Stimulated activated CD4-positive, alpha-beta T cell treated with anti-CD3 and anti-CD28 coated beads, TNF-alpha, amount 100 ng/mL, for 1 hour (primary cell): ENCODE data around the gene GPX7.
A peak's percentile ranks its signal among the peaks of the same experiment; 100 is the strongest.

Experiments used
- DNase-seq, 3 donors: peaks; one replicate each; pipeline ENCODE4 v3.0.0-alpha.2; 2020; ENCODE audit warnings: low read depth in 3 of 3, low spot score in 1 of 3

Gene GPX7

GRCh38 chr1:52628614-52629324, 26.6 kb downstream of the GPX7 start:
- DNase-seq, result no peak

DNA sequence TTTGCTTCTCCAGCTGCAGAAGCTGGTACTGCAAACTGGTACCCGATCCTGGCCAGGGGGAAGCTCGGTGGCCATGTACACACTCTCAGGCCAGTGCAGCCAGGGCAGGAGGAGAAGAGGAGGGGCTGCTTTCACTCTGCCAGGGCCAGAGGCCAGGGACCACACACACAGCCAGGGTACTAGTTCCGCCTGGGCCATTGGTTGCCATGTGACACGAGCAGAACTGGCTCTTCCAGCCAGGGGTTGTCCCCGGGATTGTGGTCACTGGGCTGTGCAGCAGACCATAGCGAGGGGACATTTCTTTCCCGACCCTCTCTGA, 27.1 kb downstream of the GPX7 start:
- DNase-seq, result no peak

DNA sequence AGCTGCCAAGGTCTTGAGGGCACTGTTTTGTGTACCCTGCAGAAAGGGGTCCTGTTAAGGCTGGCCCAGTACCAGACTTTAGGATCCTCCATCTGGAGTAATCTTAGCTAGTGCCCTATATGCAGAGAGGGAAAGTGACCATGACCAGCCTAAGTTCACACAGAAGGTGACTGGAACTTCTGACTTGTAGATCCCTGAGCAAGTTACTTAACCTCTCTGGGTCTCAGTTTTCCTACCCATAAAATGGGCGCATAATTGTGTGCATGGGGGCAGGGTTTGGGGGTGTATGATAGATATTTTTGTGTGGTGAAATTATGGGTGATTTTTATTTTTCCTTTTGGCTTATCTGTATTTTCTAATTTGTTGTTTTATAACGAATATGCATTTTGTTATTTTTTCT, 27.5 kb downstream of the GPX7 start:
- DNase-seq, result no peak

- DNase-seq, result no peak
Observed at GRCh38 chr1:52631759-52632331, 29.7 kb downstream of the GPX7 start.

DNA sequence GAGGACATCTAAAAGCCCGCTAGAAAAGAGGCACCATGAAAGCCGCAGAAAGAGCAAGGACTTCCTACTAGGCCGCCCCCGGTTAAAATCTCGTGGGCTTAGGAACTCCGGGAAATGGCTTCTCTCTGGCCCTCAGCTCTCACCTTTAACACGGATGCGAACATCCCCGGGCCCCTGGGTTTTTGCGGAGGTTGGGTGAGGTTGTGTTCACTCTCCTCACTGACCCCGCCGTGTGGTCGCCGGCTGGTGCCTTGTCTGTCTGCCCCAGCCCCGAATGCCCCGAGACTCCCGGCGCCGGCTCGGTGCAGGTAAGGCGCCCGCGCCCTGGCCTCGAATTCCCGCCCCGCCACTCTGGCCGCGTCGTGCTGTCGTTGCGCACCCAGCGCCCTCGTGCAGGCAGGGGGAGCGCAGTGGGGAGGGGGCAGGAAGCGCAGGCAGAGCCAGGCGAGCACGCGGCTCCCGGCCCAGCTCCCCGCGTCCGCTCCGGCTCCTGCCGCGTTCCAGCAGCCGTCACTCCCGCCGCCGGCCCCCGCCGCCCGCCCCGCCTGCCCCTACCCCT, 30.6 kb downstream of the GPX7 start, which contains the start of gene SHISAL2A:
TSS of gene SHISAL2A (plus strand) at position 437 of the 559 bp plus-strand sequence. CDS start 326 bp downstream, outside the sequence.
- peak; percentile 33 to 41 (median 40) for DNase-seq

DNA sequence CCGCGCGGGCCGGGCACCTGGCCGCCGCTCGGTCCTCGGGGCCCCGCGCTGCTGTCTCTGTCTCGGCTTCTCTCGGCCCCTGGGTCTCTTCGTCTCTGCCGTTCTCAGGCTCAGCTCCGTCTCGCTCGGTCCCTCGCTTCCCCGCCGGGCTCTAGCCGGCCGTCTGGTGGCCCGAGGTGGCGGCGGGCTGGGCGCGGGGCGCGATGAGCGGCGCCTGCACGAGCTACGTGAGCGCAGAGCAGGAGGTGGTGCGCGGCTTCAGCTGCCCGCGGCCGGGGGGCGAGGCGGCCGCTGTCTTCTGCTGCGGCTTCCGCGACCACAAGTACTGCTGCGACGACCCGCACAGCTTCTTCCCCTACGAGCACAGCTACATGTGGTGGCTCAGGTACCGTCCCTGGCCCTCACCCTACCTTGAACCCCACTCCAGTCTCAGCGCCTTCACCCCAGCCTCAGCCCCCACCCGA, 31.2 kb downstream of the GPX7 start:
- peak in 1 of 3 donors; percentile 36 for DNase-seq

GRCh38 chr1:52634111-52634510, 31.9 kb downstream of the GPX7 start:
- no peak for DNase-seq

DNA sequence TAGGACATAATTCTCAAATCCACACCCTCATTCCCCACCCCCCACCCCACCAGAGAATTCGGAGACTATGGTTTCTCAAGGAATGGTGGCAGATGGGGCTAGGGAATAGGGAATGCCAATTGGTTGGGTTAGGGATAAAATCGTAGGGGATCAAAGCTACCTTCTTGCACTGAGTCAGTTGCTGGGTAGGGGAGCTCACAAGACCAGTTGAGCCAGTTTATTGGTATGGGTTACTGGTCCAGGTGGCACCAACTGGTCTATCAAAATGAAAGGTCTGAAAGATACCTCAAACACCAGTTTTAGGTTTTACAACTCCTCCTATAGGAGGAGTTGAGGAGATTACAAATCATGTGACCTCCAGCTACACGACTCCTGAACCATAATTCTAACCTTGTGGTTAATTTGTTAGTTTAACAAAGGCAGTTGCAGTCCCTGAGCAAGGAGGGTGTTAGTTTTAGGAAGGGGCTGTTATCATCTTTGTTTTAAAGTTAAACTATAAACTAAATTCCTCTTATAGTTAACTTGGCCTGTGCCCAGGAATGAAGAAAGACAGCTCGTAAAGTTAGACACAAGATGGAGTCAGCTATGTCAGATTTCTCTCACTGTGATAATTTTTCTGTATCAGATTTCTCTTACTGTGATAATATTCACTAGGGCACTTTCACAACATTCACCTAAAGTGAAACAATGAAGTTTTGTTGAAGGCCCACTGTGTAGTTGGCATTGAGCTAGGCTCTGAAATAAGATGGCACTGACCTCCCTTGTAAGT, 33.3 kb downstream of the GPX7 start:
- no peak for DNase-seq

- peak in 2 of 3 donors; percentile 40 to 41 for DNase-seq
Observed at GRCh38 chr1:52636721-52637695, 34.8 kb downstream of the GPX7 start.

DNA sequence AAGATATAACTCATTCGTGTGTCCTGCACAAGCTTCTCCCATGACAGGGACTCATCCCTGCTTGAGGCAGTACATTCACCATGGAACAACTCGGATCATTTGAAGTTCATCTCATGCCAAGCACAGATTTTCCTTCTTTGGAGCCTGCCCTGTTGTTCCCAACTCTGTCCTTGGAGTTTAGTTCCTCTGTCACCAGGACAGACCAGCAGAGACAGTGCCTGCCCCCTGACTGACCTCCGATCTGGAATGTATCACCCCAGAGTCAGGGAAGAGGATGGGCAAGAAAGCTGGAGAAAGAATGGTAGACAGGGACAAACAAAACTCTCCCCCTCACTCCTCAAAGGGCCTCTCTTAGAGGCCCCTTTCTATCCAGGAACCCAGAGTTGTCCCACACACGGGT, 35.8 kb downstream of the GPX7 start:
- DNase-seq, result no peak

DNA sequence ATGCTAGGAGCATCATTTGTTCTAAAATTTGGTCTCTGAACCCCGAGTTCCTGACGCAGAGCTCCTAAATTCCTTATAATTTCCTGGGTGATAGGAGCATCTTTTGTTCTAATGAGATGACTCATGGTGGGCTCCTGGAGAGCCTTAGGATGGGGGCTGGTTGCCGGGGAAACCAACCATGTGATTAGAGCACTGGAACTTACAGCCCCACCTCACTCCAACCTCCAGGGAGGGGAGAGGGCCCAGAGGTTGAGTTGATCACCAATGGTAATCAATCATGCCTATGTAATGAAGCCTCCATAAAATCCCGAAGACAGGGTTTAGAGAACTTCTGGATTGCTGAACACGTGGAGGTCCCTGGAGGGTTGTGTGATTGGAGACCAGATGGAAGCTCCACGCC, 38.5 kb downstream of the GPX7 start:
- no peak for DNase-seq

DNA sequence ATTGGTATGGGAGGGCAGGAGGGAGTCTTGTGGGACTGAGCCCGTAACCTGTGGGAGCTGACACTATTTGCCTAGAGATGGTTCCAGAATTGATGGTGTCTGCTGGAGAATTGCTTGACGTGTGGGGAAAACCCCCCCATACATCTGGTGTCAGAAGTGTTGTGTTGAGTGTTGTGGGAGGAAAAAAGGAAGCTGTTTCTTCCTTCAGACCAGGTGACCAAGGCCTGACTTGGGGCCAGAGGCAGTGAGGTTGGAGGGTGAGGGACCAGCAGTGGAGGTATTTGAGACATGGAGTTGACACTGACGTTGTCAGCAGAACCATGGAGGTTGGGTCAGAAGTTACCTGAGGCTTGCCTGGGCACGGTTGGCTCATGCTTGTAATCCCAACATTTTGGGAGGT, 39.1 kb downstream of the GPX7 start:
- DNase-seq, result no peak

GRCh38 chr1:52645261-52645660, 43.1 kb downstream of the GPX7 start:
- DNase-seq, result no peak

- DNase-seq, result no peak
Observed at GRCh38 chr1:52651904-52652303, 49.7 kb downstream of the GPX7 start.

DNA sequence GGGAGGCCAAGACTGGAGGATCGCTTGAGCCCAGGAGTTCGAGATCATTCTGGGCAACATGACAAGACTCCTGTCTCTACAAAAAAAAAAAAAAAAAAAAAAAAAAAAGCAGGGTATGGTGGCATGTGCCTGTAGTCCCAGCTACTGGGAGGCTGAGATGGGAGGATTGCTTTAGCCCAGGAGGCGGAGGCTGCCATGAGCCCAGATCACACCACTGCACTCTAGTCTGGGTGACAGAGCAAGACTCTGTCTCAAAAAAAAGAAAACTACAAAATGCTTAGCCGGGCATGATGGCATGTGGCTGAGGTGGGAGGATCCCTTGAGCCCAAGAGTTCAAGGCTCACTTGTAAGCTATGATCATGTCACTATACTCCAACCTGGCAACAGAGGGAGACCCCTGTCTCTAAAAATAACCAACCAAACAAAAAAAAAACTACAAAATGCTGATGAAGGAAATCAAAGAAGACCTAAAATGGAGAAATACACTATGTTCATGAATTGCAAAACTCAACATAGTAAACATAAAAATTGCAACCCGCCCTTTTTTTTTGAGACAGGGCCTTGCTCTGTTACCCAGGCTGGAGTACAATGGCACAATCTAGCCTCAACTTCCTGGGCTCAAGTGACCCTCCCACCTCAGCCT, 51.2 kb downstream of the GPX7 start:
- no peak for DNase-seq

DNA sequence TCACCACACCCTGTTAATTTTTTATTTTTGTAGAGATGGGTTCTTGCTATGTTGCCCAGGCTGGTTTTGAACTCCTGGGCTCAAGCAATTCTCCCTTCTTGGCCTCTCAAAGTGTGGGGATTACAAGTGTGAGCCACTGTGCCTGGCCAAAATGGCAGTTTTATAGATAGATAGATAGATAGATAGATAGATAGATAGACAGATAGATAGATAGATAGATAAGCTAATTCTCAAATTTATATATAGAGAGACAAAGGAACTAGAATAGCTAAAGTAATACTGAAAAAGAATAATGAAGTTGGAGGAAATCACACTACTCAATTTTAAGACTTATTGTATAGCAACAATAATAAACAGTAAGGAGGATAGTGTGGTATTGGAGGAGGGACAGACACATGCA, 51.9 kb downstream of the GPX7 start:
- DNase-seq, result no peak

DNA sequence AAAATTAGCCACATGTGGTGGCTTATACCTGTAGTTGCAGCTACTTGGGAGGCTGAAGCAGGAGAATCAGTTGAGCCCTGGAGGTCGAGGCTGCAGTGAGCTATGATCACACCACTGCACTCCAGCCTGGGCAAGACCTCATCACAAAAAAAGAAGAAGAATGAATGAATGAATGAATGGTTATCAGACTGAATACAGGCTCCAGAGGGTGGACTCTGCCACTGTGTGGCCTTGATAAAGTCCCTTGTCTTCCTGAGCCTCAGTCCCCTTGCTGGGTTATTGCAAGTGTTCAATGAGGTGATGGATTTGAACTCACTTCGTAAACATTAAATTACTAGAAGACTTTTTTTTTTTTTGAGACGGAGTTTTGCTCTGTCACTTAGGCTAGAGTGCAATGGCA, 55.5 kb downstream of the GPX7 start:
- no peak for DNase-seq
